Kidney epithelial cell (primary cell): Measurements from ENCODE around the gene CD163L1. TPM values are rescaled to one million over a fixed set of nuclear protein-coding genes. Genes with fewer than 3 reads are reported as not detected.

Source experiments
- DNase-seq: peaks from one replicate; pipeline ENCODE4 v3.0.0-alpha.2; 2010; ENCODE audit warnings: low read depth
- H3K27me3 ChIP-seq: 2 replicates; pipeline ENCODE4 v1.6.0; 2011; ENCODE audit warnings: low read length; ENCODE audit not compliant: control insufficient read depth, insufficient read depth
- H3K36me3 ChIP-seq: 2 replicates; pipeline ENCODE4 v1.5.1; 2011; ENCODE audit warnings: low read length; ENCODE audit not compliant: control insufficient read depth, insufficient read depth
- H3K4me3 ChIP-seq: 2 replicates; pipeline ENCODE4 v1.5.1; 2011; ENCODE audit warnings: low read depth, mild to moderate bottlenecking, control low read depth, low read length
- CTCF ChIP-seq: IDR thresholded peaks from 2 replicates; pipeline ENCODE4 v1.5.1; 2011; ENCODE audit warnings: mild to moderate bottlenecking, moderate library complexity, low read length, control low read depth, inconsistent platforms; ENCODE audit not compliant: insufficient read depth, poor library complexity, severe bottlenecking
- total RNA-seq: library from RNA; depleted of rRNA; stranded (reverse); fragments of >200 nt; gene quantifications from 2 replicates; pipeline ENCODE4 v1.2.3, GENCODE V29; 2015

Gene CD163L1
- total RNA-seq, 1 donor from 2014 or later, result 0.08 TPM

DNA sequence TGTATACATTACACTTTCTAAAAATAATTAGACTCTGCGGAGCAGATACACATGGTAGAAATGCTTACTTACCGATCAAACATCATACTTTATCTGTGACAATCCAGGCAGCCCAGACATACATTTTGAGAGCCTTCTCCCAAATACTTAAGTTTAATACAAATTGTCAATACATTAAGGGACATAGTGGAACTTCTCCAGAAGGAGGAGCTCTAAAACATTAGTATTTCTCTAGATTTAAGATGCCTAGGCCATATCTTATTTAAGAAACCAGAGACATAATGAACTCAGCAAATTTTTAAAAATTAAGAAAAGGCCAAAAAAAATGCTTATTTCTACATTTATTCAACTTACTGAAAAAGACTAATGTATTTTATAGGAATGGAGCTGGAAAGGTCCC is 124.0 kb downstream of the CD163L1 start:
- no peak for TF ChIP-seq CTCF
- Histone ChIP-seq H3K27me3 (no peaks in the 10 kb centered on the region), H3K4me3 (no peak overlapping the region), H3K36me3 (no peaks in the 10 kb centered on the region)
- no peak for DNase-seq

- H3K4me3 ChIP-seq, result no peak overlapping the region
- H3K27me3 ChIP-seq, result no peaks in the 10 kb centered on the region
- no peak for DNase-seq
- H3K36me3 ChIP-seq, result no peaks in the 10 kb centered on the region
- no peak for TF ChIP-seq CTCF
Measured at GRCh38 chr12:7310070-7310469, 133.9 kb downstream of the CD163L1 start.

Other genes with a start within 250 kb of the CD163L1 start
- not detected in 2 replicates for gene ACSM4, start 140.1 kb downstream of the CD163L1 start, total RNA-seq
- 0.25 and 3.1 TPM in 2 replicates for gene CD163, start 59.6 kb upstream of the CD163L1 start, total RNA-seq
- gene APOBEC1, start 221.8 kb upstream of the CD163L1 start, total RNA-seq, result not detected in 2 replicates